Colonic mucosa (tissue), 4 donors: ENCODE data around the gene CIDEC. TPM values are rescaled to one million over a fixed set of nuclear protein-coding genes. Genes with fewer than 3 reads are reported as not detected.

Experiments
- DNase-seq: peaks from one replicate; pipeline ENCODE4 v3.0.0-alpha.2; 2020
- H3K27ac ChIP-seq: fragments of 200-600 bp; one replicate; pipeline ENCODE4 v1.8.0; 2021
- H3K27me3 ChIP-seq: fragments of 200-600 bp; one replicate; pipeline ENCODE4 v1.8.0; 2021
- H3K36me3 ChIP-seq: fragments of 200-600 bp; one replicate; pipeline ENCODE4 v1.8.0; 2021
- H3K4me1 ChIP-seq: fragments of 200-600 bp; one replicate; pipeline ENCODE4 v1.8.0; 2021; ENCODE audit warnings: mild to moderate bottlenecking
- H3K4me3 ChIP-seq: fragments of 200-600 bp; one replicate; pipeline ENCODE4 v1.8.0; 2021
- H3K9ac ChIP-seq, 2 donors: one replicate each; pipeline ENCODE4 v1.7.0; 2013; ENCODE audit warnings: control low read depth in 2 of 2, low read depth in 2 of 2, low read length in 2 of 2
- H3K9me3 ChIP-seq: fragments of 200-600 bp; one replicate; pipeline ENCODE4 v1.8.0; 2021
- CTCF ChIP-seq: fragments of 200-600 bp; IDR thresholded peaks from one replicate; pipeline ENCODE4 v1.8.0; 2022; ENCODE audit warnings: antibody characterized with exemption, mild to moderate bottlenecking
- intact Hi-C: fragments of 100-400 bp; cut with DNase I; formaldehyde crosslinking; loops from one replicate; pipeline ENCODE4 v1.14.1; 2022
- total RNA-seq, 2 donors: library from RNA; stranded (reverse); fragmentation: NEBNext Ultra II Directional in 1 of 2; extraction: Animal tissue kit (Norgen Biotek cat#: 25700) in 1 of 2; gene quantifications; one replicate each; pipeline ENCODE4 v1.2.1, GENCODE V29; 2021
- donor health status: healthy.
- donor health status: DM: no; HTN: no; CAD: no.
- donor health status: DM: no; HTN: no; CAD: no.

Gene CIDEC
- total RNA-seq, 2 donors from 2014 or later: 4.5 to 8.9 TPM

GRCh38 chr3:9837701-9838582, 42.1 kb downstream of the CIDEC start:
- no peak for DNase-seq

DNA sequence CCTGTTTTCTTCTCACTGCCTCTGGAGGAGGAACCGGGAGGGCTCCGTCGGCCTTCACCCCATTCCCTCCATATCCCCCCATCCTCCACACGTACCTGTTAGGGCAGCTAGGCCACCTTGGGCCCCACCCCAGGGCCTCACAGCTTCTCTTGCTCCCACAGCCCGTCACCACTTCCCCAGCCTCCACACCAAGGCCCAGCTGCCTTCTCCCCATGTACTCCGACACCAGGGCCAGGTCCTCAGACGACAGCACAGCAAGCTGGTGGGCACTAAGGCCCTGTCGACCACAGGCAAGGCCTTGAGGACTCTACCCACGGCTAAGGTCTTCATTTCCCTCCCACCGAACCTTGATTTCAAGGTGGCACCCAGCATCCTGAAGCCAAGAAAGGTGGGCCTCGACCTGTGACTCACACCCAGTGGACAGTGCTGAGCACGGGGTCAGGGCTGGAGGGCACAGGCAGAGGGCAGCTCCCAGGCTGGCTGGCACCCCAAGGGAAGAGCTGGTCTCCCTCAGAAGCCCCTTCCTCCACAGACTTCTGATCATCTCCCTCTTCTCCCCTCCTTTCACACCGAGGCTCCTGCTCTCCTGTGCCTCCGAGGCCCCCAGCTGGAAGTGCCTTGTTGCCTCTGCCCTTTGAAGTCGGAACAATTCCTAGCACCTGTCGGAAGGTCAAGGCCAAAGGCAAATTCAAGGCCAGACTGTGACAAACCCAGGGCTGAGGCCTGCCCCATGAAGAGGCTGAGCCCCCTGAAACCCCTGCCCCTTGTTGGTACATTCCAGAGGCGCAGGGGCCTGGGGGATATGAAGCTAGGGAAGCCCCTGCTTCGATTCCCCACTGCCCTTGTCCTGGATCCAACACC, 45.3 kb downstream of the CIDEC start:
- intact Hi-C loops: no loop called here

More at GRCh38 chr3:9837701-9838582, 42.1 kb downstream of the CIDEC start:
- H3K9me3 ChIP-seq: no peaks in the 10 kb centered on the region
- peaks cover 6% of the 10 kb centered on the region for H3K4me1 ChIP-seq
- intact Hi-C loops: no loop called here
- no peak overlapping the region for H3K27ac ChIP-seq
- H3K27me3 ChIP-seq: no peaks in the 10 kb centered on the region
- no peaks in the 10 kb centered on the region for H3K36me3 ChIP-seq
- H3K4me3 ChIP-seq: no peak overlapping the region
- TF ChIP-seq CTCF: no peak
- no peak overlapping the region for H3K9ac ChIP-seq

DNA sequence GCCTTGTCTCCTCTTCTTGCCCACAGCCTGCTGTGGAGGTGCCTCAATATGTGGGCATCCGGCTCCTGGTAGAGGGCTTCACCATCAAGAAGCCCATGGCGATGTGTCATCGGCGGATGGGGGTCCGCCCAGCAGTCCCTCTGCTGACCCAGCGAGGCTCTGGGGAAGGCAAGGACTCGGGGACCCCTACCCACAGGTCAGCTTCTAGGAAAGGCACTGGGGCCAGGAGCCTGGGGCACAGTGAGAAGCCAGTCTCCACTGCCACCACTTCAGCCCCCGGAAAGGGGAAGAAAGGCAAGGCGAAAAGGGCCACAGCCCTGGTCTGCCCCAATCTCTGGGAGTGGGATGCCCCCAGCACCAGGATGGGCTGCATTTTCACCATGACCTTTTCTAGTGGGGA, 47.0 kb downstream of the CIDEC start:
- Histone ChIP-seq H3K27ac (no peak overlapping the region), H3K4me1 (no peaks in the 10 kb centered on the region), H3K36me3 (no peaks in the 10 kb centered on the region), H3K9ac (no peak overlapping the region), H3K9me3 (no peaks in the 10 kb centered on the region), H3K4me3 (no peak overlapping the region), H3K27me3 (no peaks in the 10 kb centered on the region)
- TF ChIP-seq CTCF: no peak
- intact Hi-C loops: no loop called here
- DNase-seq: no peak

More for the DNA sequence above, 45.3 kb downstream of the CIDEC start:
- Histone ChIP-seq H3K4me3 (no peak overlapping the region), H3K27ac (no peak overlapping the region), H3K9me3 (no peaks in the 10 kb centered on the region), H3K4me1 (no peaks in the 10 kb centered on the region), H3K27me3 (no peaks in the 10 kb centered on the region), H3K9ac (no peak overlapping the region), H3K36me3 (no peaks in the 10 kb centered on the region)
- no peak for TF ChIP-seq CTCF
- no peak for DNase-seq

GRCh38 chr3:9831253-9831652, 48.8 kb downstream of the CIDEC start:
- Histone ChIP-seq H3K27me3 (no peaks in the 10 kb centered on the region), H3K4me3 (no peak overlapping the region), H3K9me3 (no peaks in the 10 kb centered on the region), H3K4me1 (no peaks in the 10 kb centered on the region), H3K36me3 (no peaks in the 10 kb centered on the region), H3K27ac (no peak overlapping the region), H3K9ac (no peak overlapping the region)
- intact Hi-C loops: no loop called here
- no peak for DNase-seq
- TF ChIP-seq CTCF: no peak

DNA sequence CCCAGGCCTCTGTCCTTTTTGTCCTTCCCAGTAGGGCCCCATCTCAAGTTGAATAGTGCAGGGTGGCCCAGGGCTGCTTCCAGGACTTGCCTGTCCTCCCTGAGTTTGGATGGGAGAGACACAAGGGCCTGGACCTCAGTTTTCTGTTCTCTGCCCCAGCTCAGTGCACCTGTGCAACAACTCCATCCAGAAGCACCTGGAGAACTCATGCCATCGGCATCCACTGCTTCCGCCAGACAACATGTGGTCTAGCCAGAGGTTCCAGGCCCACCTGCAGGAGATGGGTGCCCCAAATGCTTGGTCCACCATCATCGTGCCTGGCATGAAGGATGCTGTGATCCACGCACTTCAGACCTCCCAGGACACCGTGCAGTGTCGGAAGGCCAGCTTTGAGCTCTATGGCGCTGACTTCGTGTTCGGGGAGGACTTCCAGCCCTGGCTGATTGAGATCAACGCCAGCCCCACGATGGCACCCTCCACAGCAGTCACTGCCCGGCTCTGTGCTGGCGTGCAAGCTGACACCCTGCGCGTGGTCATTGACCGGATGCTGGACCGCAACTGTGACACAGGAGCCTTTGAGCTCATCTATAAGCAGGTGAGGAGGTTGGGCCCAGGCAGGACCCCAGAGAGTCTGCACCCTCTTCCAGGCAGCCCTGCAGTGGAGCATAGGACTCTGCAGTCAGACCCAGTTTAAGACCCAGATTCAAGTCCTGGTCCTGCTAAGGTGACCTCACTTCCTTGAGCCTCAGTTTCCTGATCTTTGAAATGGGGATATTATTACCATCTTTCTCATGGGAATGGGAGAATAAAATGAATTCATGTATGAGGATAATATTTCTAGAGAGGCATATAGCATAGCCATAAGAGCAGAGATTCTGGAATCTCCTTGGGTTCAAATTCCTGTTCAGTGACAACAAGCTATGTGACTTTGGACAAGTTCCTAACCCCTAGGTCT, 51.0 kb downstream of the CIDEC start:
- no peaks in the 10 kb centered on the region for H3K4me1 ChIP-seq
- H3K9ac ChIP-seq: no peak overlapping the region
- intact Hi-C loops: no loop called here
- H3K36me3 ChIP-seq: no peaks in the 10 kb centered on the region
- DNase-seq: no peak
- no peak for TF ChIP-seq CTCF
- no peak overlapping the region for H3K27ac ChIP-seq
- no peak overlapping the region for H3K4me3 ChIP-seq
- H3K9me3 ChIP-seq: no peaks in the 10 kb centered on the region
- H3K27me3 ChIP-seq: no peaks in the 10 kb centered on the region
